ENCODE measurements around the gene PITPNC1.
"Not testable (repeated sequence)": the region's sequence is repeated elsewhere in the genome, so short reads cannot be mapped to it uniquely, and the experiment has no call there.

PITPNC1 gene

GRCh38 chr17:67491009-67491680 lies 114.1 kb downstream of the PITPNC1 start:
- peak; percentile 90 to 96 for DNase-seq

DNA sequence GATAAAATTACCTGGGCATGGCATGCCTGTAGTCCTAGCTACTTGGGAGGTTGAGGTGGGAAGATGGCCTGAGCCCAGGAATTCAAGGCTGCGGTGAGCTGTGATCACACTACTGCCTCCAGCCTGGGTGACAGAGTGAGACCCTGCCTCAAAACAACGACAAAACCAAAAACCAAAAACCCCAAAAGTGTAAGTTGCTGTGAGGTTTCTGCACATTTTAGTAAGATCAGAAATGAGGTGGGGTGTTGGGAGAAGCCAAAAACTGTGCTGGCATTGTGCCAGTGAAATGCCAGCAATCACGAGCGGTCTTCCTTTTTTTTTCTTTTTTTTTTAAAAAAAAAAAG lies 114.6 kb downstream of the PITPNC1 start:
- peak in 1 of 2 donors; percentile 35 for DNase-seq

DNA sequence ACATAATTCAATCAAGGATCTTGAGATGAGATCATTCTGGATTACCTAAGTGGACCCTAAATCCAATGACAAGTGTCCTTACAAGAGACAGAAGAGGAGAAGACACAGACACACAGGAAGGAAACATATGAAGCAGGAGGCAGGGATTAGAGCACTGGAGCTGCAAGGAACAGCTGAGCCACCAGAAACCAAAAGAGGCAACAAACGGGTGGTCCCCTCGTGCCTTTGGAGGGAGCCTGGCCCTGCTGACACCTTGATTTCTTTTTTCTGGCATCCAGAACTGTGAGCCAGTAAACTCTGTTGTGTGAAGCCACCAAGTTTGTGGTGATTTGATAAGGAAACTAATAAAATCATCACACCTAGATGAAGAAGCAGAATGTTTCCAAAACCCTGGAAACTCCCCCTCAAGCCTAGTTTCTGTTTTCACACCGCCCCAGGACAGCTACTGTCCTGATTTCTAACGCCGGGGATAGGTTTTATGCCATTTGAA lies 115.2 kb downstream of the PITPNC1 start:
- no peak for DNase-seq

GRCh38 chr17:67492824-67493517 lies 115.9 kb downstream of the PITPNC1 start:
- no peak for DNase-seq

DNA sequence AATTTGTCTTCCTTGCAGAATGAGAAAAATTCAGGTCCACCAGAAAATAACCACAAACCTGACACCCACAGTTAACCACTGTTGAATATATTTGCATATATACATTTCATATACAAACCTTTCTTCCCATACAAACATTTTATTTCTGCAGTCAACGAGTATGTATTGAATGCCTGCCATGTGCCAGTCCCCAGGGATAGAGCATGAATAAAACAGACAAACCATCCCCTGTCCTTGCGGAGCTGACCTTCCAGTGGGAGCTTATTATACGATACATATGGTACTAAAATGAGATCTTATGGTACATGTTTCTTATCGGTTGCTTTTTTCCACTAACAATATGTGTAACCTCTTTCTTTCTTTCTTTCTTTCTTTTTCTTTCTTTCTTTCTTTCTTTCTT lies 116.7 kb downstream of the PITPNC1 start:
- DNase-seq: no peak

DNA sequence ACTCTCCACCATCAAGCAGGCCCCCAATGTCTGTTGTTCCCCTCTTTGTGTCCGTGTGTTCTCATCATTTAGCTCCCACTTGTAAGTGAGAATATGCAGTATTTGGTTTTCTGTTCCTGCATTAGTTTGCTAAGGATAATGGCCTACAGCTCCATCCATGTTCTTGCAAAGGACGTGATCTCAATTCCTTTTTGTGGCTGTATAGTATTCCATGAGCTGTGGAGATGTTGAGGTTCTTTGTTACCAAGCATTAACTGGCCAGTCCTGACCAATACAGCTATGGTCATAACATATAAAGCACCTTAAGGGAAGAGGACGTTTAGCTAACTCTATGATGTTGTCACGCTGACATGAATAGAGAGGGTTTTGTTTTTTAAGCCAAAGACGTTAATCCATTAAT lies 118.5 kb downstream of the PITPNC1 start:
- not testable (repeated sequence) for DNase-seq

DNA sequence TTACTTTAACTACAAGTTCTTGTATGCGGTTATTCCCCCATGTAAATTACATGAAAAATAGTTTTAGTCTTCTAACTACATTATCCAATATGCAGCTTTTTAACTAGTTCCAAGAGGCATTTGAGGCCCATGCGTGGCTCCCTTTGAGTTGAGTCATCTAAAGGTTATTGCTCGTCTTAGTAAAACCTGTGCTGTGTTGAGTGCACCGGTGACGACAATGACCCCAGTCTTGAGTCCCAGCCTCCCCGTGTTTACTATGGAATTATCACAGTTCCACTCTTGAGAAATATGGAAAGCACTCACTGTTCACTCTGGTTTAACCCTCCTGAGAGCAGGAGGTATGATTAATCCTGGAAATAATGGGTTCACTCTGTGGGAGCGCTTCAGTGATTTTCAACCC lies 119.2 kb downstream of the PITPNC1 start:
- DNase-seq: no peak

DNA sequence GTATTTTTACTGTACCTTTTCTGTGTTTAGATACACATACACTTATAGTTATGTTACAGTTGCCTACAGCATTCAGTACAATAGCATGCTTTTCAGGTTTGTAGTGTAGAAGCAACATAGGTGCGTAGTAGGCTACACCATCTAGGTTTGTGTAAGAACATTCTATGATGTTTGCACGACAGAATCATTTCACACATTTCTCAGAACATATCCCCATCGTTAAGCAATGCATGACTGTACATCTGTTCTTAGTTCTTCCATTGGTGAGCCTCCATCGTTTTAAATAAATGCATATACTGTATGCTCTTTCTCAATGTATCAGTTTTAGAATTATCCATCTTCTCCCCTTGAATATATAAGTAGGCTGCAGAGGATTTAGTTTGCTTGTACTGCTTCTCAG lies 122.6 kb downstream of the PITPNC1 start:
- no peak for DNase-seq

DNA sequence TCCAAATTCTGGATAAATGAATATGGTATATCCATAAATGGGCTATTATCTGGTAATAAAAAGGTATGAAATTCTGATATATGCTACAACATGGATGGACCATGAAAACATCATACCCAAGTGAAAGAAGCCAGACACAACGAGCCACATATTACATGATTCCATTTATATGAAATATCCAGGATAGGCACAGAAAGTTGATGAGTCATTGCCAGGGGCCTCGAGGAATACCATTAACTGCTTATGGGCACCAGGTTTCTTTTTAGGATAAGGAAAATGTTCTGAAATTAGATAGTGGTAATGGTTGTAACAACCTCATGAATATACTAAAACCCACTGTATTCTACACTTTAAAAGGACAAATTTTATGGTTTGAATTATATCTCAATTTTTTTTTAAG lies 123.2 kb downstream of the PITPNC1 start:
- no peak for DNase-seq

DNA sequence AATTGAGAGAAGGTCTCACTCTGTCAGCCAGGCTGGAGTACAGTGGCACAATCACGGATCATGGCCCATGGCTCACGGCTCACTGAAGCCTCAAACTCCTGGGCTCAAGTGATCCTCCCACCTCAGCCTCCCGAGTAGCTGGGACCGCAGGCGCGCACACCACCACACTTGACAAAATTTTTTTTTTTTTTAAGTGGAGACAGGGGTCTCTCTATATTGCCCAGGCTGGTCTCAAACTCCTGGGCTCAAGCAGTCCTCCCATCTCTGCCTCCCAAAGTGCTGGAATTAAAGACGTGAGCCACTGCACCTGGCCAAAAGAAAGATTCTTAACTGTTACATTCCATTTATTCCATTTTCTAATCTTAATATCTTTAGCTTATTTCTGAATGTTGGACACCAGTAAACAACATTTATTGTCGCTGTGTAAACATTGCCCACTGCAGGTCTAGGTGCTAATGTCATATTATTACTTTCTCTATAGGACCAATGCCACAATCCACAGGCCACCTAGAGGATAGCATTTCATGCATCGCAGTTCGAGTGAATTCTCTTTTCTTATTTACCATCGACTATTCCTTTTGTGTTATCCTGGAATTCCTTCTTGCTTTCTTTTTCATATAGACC lies 123.7 kb downstream of the PITPNC1 start:
- no peak for DNase-seq

- DNase-seq: no peak
Measured at GRCh38 chr17:67502151-67502550, 125.1 kb downstream of the PITPNC1 start.

DNA sequence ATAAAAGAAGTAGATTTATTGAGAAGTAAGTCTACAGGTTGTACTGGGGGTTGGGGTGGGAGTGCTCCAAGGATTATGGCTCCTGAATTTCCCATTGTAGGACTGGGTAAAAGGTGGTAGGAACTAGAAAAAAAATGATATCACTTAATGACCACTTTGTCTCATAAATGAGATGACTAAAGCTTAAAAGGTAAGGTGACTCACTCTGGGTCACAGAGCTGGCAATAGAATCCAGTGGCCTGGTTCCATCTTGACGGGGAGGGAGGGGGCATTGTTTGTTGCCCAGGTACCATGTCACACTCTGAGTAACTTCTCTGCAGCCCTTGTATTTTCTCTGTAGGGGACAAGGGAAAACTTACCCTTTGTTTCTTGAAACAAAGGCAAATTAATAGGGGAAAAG lies 126.1 kb downstream of the PITPNC1 start:
- no peak for DNase-seq

- no peak for DNase-seq
Measured at GRCh38 chr17:67503739-67504138, 126.7 kb downstream of the PITPNC1 start.

GRCh38 chr17:67504182-67504581 lies 127.1 kb downstream of the PITPNC1 start:
- DNase-seq: no peak

DNA sequence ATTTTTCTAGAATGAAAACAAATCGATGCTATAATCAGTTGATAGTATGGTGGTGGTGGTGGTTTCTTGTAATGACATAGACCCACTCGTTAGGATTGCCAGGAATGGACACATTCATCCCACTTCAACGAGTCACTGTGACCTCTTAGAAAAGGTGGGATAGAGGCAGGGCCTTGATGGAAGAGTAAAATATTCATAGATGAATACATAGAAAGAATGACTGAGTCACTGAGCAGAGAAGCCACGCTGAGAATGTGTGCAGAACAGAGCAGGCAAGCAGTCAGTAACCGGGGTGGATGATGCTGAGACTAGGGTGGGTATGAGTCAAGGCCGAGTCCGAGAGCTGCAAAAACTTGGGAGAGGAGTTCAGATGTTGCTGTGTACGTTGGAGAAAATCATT lies 129.9 kb downstream of the PITPNC1 start:
- no peak for DNase-seq

- DNase-seq: peak; percentile 95
Measured at GRCh38 chr17:67509390-67510287, 132.6 kb downstream of the PITPNC1 start.

- DNase-seq: no peak
Measured at GRCh38 chr17:67511012-67511411, 133.9 kb downstream of the PITPNC1 start.

- no peak for DNase-seq
Measured at GRCh38 chr17:67511804-67512203, 134.7 kb downstream of the PITPNC1 start.

DNA sequence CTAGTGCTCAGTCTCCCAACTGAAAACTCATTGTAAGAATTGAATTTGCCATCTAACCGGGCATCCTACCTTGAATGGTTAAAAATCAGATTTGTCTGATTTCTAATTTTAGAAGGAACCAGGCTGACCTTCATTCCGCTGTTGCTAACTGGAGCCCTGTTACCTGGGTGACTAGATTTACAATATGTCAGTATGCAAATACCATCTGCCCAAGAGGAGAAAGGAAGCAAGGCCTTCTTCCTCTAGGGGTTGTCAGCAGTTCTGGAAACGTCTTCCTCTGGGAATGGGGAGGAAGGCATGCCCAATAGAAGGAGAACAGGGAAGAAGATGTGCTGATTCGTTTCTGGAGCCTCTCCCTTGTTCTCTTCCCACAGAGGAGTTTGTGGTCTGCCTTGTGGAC lies 137.9 kb downstream of the PITPNC1 start:
- no peak for DNase-seq

DNA sequence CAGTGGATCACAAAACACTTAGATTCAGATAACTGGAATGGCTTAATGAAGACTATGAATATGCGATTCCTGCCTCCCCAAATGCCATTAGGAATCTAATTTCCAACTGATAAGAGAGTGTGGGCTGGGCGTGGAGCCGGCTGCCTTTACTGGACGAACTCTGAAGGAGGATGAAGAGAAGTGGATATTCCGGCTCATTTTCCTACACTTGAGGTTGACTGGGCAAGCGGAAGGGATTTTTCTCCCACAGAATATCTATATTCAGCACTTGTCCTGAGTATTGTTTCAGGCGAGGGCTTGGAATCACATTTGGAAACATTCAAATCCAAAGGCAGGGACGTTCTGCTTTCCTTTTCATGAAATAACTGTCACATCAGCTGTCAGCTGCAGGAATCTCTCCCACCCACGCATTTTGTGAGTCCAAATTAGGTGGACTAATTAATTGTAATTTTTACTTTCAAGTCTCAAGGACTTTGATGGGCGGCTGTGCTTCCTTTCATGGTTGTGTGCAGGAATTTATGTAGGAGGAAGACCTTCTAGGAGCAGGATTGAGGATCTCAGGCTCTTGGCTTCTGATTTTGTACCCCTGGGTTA lies 138.5 kb downstream of the PITPNC1 start:
- DNase-seq: peak in 1 of 2 donors; percentile 8

GRCh38 chr17:67516571-67516970 lies 139.5 kb downstream of the PITPNC1 start:
- DNase-seq: not testable (repeated sequence)

GRCh38 chr17:67517325-67517724 lies 140.2 kb downstream of the PITPNC1 start:
- DNase-seq: peak; percentile 20 to 36
